HepG2 (cell line): ENCODE measurements around the gene MRPL20. TPM values are rescaled to one million over a fixed set of nuclear protein-coding genes. Genes with fewer than 3 reads are reported as not detected.

Experiments
- BRCA1 ChIP-seq: sonication (generic); formaldehyde crosslinking; IDR thresholded peaks from 2 replicates; pipeline ENCODE4 v1.4.0; 2020; ENCODE audit warnings: missing genetic modification reagents
- EEA1 ChIP-seq: sonication (generic); formaldehyde crosslinking; IDR thresholded peaks from 2 replicates; pipeline ENCODE4 v1.5.1; 2020; ENCODE audit warnings: mild to moderate bottlenecking, missing genetic modification reagents, borderline replicate concordance
- ELF3 ChIP-seq: IDR thresholded peaks from 2 replicates; pipeline ENCODE4 v1.6.1; 2016; ENCODE audit warnings: missing genetic modification reagents, missing compliant biosample characterization
- NCOA5 ChIP-seq: sonication (generic); formaldehyde crosslinking; IDR thresholded peaks from 2 replicates; pipeline ENCODE4 v1.4.0; 2020; ENCODE audit warnings: missing genetic modification reagents
- NKX3-1 ChIP-seq: sonication (generic); formaldehyde crosslinking; IDR thresholded peaks from 2 replicates; pipeline ENCODE4 v1.5.0; 2020; ENCODE audit warnings: missing genetic modification reagents
- POLR2AphosphoS2 ChIP-seq: IDR thresholded peaks from 2 replicates; pipeline ENCODE4 v1.6.1; 2011; ENCODE audit warnings: low read depth, low read length, improper control_type of control experiment
- RFX3 ChIP-seq: IDR thresholded peaks from 2 replicates; pipeline ENCODE4 v1.6.1; 2016; ENCODE audit warnings: missing biosample characterization, missing genetic modification reagents
- TBX2 ChIP-seq: sonication (generic); formaldehyde crosslinking; IDR thresholded peaks from 2 replicates; pipeline ENCODE4 v1.5.0; 2020; ENCODE audit warnings: missing genetic modification reagents, mild to moderate bottlenecking, borderline replicate concordance
- ZNF124 ChIP-seq: sonication (generic); formaldehyde crosslinking; IDR thresholded peaks from 2 replicates; pipeline ENCODE4 v1.4.0; 2020; ENCODE audit warnings: missing genetic modification reagents
- ZNF30 ChIP-seq: sonication (generic); formaldehyde crosslinking; IDR thresholded peaks from 2 replicates; pipeline ENCODE4 v1.5.0; 2020; ENCODE audit warnings: mild to moderate bottlenecking, missing genetic modification reagents
- ZNF501 ChIP-seq: sonication (generic); formaldehyde crosslinking; IDR thresholded peaks from 2 replicates; pipeline ENCODE4 v1.5.1; 2020; ENCODE audit warnings: mild to moderate bottlenecking, moderate library complexity, missing genetic modification reagents
- ZNF556 ChIP-seq: sonication (generic); formaldehyde crosslinking; IDR thresholded peaks from 2 replicates; pipeline ENCODE4 v1.4.0; 2020; ENCODE audit warnings: mild to moderate bottlenecking, missing genetic modification reagents, borderline replicate concordance
- ZNF558 ChIP-seq: sonication (generic); formaldehyde crosslinking; IDR thresholded peaks from 2 replicates; pipeline ENCODE4 v1.9.0; 2022; ENCODE audit warnings: mild to moderate bottlenecking, missing genetic modification reagents, borderline replicate concordance
- ZNF674 ChIP-seq: sonication (generic); formaldehyde crosslinking; IDR thresholded peaks from 2 replicates; pipeline ENCODE4 v1.5.0; 2020; ENCODE audit warnings: low read depth, mild to moderate bottlenecking, missing genetic modification reagents
- polyA plus RNA-seq, 8 experiments: library from polyadenylated mRNA; depleted of rRNA in 3 of 8; stranded (reverse) in 7 of 8; unstranded in 1 of 8; fragments of >200 nt; fragmentation: Illumina TruSeq in 4 of 8; extraction: Trizol in 4 of 8; gene quantifications; 2 replicates each; pipeline versions ENCODE4 v1.2.1 to v1.2.3, GENCODE V29; 2011 to 2016; ENCODE audit warnings: low read depth in 4 of 8, missing spikeins in 1 of 8, mixed read lengths in 1 of 8; ENCODE audit not compliant: insufficient read depth in 1 of 8
- total RNA-seq, 5 experiments: library from RNA; depleted of rRNA; stranded (reverse); fragments of >200 nt; fragmentation: Illumina TruSeq; extraction: Trizol; gene quantifications; 2 replicates each; pipeline ENCODE4 v1.2.3, GENCODE V29; 2016; ENCODE audit warnings: low read depth in 1 of 5
- TF ChIP-seq, protein P1 (sequence below): sonication (generic); formaldehyde crosslinking; IDR thresholded peaks from 2 replicates; pipeline ENCODE4 v1.5.1; 2020; ENCODE audit warnings: mild to moderate bottlenecking, missing genetic modification reagents
- TF ChIP-seq, protein P2 (sequence below): sonication (generic); formaldehyde crosslinking; IDR thresholded peaks from 2 replicates; pipeline ENCODE4 v1.5.1; 2020; ENCODE audit warnings: missing genetic modification reagents, mild to moderate bottlenecking, borderline replicate concordance
- TF ChIP-seq, protein P3 (sequence below): sonication (generic); formaldehyde crosslinking; IDR thresholded peaks from 2 replicates; pipeline ENCODE4 v1.5.1; 2020; ENCODE audit warnings: missing genetic modification reagents, mild to moderate bottlenecking, borderline replicate concordance
- TF ChIP-seq, protein P4 (sequence below): sonication (generic); formaldehyde crosslinking; IDR thresholded peaks from 2 replicates; pipeline ENCODE4 v1.8.0; 2022; ENCODE audit warnings: missing genetic modification reagents, low read depth, mild to moderate bottlenecking, borderline replicate concordance
- TF ChIP-seq, protein P5 (sequence below): sonication (generic); formaldehyde crosslinking; IDR thresholded peaks from 2 replicates; pipeline ENCODE4 v1.4.0; 2020; ENCODE audit warnings: low read depth, mild to moderate bottlenecking, missing genetic modification reagents

Gene MRPL20
- total and polyA plus RNA-seq, 2 of the 13 experiments (the other 11 are each of a cell fraction or from before 2014, with no cell fraction given) = 59.2 to 127 TPM

DNA sequence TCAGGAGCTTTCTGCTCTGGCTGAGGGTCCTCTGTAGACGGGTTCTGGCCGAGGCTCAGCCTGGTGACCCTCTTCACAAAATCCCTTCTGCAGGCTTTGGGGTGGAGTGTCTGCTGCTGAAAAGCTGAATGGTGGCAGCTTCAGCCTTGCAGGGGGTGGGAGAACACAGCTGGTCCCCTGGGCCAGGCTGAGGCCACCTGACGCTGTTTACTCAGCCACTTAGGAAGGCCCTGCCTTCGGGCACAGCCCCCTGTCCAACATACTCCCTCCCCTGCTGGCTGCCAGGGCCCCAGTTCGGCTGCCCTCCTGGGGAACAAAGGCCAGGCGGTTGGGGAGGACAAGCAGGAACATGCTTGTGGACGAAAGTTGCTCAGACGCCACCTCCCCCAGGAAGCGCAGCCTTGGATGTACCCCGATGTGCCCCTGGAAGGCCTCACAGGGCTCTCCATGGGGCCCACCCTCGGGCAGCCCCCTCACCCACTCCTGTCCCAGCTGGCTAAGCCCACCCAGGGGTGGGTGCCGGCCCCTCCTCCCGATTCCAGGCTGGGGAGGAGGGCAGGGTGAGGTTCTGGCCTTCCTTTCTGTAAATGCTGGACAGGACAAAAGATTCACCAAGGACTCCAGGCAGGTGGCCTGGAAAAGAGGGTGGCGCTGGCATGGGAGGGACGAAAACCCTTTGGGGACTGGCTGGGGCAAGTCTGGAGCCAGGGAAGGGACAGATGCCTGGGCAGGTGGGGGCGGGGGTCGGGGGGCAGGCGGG, 14.2 kb upstream of the MRPL20 start, which contains the start of gene ANKRD65 (continued):
- TF ChIP-seq, protein P1, sequence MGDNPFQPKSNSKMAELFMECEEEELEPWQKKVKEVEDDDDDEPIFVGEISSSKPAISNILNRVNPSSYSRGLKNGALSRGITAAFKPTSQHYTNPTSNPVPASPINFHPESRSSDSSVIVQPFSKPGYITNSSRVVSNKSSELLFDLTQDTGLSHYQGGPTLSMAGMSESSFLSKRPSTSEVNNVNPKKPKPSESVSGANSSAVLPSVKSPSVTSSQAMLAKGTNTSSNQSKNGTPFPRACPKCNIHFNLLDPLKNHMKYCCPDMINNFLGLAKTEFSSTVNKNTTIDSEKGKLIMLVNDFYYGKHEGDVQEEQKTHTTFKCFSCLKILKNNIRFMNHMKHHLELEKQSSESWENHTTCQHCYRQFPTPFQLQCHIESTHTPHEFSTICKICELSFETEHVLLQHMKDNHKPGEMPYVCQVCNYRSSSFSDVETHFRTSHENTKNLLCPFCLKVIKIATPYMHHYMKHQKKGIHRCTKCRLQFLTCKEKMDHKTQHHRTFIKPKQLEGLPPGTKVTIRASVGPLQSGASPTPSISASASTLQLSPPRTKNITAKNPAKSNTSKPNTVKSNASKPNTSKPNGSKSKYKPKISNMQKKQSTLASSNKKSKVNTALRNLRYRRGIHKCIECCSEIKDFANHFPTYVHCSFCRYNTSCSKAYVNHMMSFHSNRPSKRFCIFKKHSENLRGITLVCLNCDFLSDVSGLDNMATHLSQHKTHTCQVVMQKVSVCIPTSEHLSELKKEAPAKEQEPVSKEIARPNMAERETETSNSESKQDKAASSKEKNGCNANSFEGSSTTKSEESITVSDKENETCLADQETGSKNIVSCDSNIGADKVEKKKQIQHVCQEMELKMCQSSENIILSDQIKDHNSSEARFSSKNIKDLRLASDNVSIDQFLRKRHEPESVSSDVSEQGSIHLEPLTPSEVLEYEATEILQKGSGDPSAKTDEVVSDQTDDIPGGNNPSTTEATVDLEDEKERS = no peak
- TF ChIP-seq ZNF556 (no peak), TBX2 (CRISPR knock-in tag) (peak; percentile 23; the same call in 1 of the 2 replicates), EEA1 (CRISPR knock-in tag) (no peak), ZNF558 (CRISPR knock-in tag) (no peak), BRCA1 (CRISPR knock-in tag) (no peak), ELF3 (CRISPR knock-in tag) (no peak; the same call in 1 of the 2 replicates), ZNF30 (CRISPR knock-in tag) (no peak), NKX3-1 (CRISPR knock-in tag) (0 out of 2 replicates have a peak, but pooled peaks have one; percentile 66), ZNF124 (no peak), ZNF674 (no peak), POLR2AphosphoS2 (no peak), RFX3 (CRISPR knock-in tag) (no peak), ZNF501 (CRISPR knock-in tag) (0 out of 2 replicates have a peak, but pooled peaks have one; percentile 14), NCOA5 (CRISPR knock-in tag) (no peak)
- TF ChIP-seq, protein P2, sequence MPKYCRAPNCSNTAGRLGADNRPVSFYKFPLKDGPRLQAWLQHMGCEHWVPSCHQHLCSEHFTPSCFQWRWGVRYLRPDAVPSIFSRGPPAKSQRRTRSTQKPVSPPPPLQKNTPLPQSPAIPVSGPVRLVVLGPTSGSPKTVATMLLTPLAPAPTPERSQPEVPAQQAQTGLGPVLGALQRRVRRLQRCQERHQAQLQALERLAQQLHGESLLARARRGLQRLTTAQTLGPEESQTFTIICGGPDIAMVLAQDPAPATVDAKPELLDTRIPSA (CRISPR knock-in tag) = no peak
- TF ChIP-seq, protein P3, sequence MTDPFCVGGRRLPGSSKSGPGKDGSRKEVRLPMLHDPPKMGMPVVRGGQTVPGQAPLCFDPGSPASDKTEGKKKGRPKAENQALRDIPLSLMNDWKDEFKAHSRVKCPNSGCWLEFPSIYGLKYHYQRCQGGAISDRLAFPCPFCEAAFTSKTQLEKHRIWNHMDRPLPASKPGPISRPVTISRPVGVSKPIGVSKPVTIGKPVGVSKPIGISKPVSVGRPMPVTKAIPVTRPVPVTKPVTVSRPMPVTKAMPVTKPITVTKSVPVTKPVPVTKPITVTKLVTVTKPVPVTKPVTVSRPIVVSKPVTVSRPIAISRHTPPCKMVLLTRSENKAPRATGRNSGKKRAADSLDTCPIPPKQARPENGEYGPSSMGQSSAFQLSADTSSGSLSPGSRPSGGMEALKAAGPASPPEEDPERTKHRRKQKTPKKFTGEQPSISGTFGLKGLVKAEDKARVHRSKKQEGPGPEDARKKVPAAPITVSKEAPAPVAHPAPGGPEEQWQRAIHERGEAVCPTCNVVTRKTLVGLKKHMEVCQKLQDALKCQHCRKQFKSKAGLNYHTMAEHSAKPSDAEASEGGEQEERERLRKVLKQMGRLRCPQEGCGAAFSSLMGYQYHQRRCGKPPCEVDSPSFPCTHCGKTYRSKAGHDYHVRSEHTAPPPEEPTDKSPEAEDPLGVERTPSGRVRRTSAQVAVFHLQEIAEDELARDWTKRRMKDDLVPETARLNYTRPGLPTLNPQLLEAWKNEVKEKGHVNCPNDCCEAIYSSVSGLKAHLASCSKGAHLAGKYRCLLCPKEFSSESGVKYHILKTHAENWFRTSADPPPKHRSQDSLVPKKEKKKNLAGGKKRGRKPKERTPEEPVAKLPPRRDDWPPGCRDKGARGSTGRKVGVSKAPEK (CRISPR knock-in tag) = no peak
- TF ChIP-seq, protein P4, sequence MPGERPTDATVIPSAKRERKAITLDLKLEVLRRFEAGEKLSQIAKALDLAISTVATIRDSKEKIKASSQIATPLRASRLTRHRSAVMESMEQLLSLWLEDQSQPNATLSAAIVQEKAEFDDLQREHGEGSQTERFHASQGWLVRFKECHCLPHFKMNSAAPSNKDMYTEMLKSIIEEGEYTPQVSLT (CRISPR knock-in tag) = no peak
- TF ChIP-seq, protein P5, sequence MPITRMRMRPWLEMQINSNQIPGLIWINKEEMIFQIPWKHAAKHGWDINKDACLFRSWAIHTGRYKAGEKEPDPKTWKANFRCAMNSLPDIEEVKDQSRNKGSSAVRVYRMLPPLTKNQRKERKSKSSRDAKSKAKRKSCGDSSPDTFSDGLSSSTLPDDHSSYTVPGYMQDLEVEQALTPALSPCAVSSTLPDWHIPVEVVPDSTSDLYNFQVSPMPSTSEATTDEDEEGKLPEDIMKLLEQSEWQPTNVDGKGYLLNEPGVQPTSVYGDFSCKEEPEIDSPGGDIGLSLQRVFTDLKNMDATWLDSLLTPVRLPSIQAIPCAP (CRISPR knock-in tag) = no peak
